HG02970 (cell line): ENCODE measurements around the gene CACNA1B.
"Not testable (repeated sequence)": the region's sequence is repeated elsewhere in the genome, so short reads cannot be mapped to it uniquely, and the experiment has no call there.

Source experiments
- ATAC-seq: cut with Tn5 transposase; IDR thresholded peaks from one replicate; pipeline ENCODE4 v1.9.1; 2021; ENCODE audit warnings: mild to moderate bottlenecking, moderate library complexity, moderate number of reproducible peaks; ENCODE audit not compliant: unreplicated experiment, low FRiP score

Gene CACNA1B

GRCh38 chr9:138009803-138010690 is 132.5 kb downstream of the CACNA1B start:
- no peak for ATAC-seq

DNA sequence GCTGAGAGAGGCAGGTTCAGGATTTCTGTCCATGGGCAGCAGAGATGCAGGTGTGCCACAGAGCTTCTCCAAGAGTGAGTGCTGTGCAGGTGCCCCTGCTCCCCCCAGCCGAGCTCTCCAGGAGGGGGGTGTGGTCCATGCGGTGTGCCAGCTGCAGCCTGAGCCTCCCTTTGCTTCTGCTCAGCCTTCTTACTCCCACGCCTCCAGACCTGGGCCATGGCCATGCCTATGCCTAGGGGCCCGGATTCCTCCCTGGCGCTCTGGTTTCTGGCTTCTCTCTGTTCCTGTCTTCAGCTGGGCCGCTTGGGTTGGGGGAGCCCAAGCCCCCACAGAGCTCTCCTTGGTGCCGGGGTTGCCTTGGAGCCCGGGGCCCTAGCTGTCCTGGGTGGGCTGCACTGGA is 133.3 kb downstream of the CACNA1B start:
- no peak for ATAC-seq

GRCh38 chr9:138011951-138012500 is 134.4 kb downstream of the CACNA1B start:
- no peak for ATAC-seq

GRCh38 chr9:138013273-138013672 is 135.7 kb downstream of the CACNA1B start:
- no peak for ATAC-seq

DNA sequence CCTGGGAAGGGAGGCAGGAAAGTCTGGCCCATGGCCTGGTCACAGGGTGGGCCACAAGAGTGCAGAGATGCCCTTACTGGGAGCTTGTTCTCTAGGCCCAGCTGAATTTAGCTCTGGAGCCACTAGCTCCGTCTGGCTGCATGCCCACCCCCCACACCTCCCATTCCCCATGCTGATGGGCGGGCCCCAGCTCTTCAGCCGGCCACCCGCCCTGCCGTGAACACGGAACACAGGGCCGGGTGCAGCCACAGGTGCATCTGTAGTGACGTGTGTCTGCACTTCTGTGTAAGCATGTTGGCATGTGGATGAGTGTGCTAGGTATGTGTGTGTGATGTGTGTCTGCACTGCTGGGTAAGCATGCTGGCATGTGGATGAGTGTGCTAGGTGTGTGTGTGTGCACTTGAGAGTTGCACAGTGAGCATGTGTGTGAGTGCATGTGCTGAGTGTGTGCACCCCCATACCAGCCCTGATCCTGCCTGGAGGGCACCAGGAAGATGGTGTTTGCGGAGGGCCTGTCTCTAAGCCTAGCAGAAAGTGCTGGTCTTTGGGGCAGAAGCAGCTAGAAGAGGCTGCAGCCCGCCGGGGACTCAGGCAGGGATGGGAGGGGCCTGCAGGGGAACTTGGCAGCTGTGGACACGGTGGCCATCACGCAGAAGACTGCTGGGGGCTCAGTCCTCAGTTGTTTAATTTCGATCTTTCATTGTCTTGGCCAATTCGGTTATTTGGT is 136.4 kb downstream of the CACNA1B start:
- no peak for ATAC-seq

DNA sequence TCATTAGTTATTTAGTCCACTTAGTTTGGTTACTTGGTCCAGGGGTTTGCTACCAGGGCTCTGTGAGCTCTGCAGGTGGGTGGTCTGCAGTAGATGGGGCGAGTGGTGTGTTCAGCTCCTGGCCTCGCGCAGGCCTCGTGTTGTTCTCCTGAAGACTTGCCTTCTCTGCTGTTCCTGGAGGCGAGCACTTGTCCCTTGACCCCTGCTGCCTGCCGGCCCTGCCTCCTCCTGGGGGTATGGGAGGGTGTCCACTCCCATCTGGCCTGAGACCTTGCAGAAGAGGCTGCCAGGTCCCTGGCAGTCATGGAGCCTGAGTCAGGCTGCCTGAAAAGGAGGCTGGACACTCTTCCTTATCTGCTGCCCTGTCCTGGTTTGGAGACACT is 137.0 kb downstream of the CACNA1B start:
- ATAC-seq = no peak

DNA sequence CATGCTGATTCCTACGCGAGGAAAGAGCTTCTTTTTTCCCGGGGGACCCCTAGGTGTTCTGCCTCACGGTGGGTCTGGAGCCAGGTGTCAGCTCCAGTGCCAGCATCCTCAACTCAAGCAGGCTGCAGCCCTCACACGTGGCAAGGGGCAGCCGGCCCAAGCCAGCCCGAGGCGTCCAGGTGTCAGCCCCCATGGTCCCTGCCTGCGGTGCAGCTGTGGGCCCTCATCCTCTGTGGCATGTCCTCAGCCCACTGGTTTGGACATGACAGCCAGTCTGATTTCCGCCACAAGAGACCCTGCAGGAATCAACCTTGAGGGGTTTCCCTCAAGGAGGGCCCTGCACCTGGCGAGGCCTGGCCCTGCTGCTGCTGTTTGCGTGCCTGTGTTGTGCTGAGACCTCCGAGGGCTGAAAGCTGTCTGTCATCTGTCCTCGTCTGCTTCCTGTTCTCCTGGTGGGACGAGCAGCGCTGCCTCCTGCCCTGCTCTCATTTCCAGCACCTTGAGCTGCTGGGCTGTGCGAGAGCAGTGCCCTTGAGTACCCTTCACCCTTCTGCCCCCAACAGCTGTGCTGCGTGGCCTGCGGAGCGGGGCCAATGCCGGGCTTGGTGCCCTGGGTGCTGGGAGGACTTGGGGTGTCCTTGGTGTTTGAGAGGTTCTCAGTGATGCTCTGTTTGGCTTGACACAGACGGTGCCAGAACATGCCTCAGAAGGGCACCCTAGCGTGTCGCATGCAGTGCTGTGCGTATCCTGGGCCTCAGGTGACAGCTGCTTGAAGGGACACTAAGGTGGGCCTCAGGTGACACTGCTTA is 137.6 kb downstream of the CACNA1B start:
- ATAC-seq = no peak

GRCh38 chr9:138016406-138017187 is 139.0 kb downstream of the CACNA1B start:
- ATAC-seq = no peak

DNA sequence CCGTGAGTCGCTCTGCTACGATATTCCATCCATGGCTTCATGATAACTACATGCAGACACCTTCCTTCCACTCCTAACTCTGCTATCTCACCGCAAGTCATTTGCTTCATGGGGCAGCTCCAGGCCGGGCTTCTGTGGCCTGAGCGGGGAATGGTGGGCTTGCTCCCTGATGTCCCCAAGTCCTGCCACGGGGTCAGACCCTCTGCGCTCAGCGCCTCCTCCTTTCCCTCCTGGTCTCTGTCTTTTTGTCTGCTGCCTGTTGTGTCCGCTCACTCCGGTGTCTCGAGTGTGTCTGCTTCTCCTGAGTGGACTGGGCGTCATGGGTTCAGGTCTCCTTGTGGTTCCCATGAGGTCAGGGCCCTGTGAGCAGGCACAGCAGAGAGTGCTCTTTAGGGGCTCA is 139.6 kb downstream of the CACNA1B start:
- ATAC-seq = no peak

DNA sequence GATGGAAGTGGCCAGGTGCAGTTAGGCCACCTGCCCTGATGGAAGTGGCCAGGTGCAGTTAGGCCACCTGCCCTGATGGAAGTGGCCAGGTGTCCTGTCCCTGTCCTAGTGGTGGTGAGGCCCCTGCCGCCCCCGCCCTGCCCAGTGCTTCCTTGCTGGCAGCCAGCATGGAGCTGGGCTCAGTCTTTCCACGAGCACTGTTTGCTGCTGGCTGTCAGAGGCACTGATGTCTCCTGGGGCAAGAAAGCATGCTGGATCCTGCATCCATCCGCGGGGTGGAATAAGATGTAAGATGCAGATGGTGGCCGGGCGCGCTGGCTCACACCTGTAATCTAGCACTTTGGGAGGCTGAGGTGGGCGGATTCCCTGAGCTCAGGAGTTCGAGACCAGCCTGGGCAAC is 141.9 kb downstream of the CACNA1B start:
- ATAC-seq = not testable (repeated sequence)

GRCh38 chr9:138020120-138020794 is 142.7 kb downstream of the CACNA1B start:
- ATAC-seq = no peak

GRCh38 chr9:138020795-138021182 is 143.2 kb downstream of the CACNA1B start:
- no peak for ATAC-seq

- no peak for ATAC-seq
These were observed 143.9 kb downstream of the CACNA1B start for GRCh38 chr9:138021251-138022056.

- ATAC-seq = no peak
These were observed 144.6 kb downstream of the CACNA1B start for GRCh38 chr9:138022121-138022741.

- no peak for ATAC-seq
These were observed 145.3 kb downstream of the CACNA1B start for GRCh38 chr9:138022756-138023393.

DNA sequence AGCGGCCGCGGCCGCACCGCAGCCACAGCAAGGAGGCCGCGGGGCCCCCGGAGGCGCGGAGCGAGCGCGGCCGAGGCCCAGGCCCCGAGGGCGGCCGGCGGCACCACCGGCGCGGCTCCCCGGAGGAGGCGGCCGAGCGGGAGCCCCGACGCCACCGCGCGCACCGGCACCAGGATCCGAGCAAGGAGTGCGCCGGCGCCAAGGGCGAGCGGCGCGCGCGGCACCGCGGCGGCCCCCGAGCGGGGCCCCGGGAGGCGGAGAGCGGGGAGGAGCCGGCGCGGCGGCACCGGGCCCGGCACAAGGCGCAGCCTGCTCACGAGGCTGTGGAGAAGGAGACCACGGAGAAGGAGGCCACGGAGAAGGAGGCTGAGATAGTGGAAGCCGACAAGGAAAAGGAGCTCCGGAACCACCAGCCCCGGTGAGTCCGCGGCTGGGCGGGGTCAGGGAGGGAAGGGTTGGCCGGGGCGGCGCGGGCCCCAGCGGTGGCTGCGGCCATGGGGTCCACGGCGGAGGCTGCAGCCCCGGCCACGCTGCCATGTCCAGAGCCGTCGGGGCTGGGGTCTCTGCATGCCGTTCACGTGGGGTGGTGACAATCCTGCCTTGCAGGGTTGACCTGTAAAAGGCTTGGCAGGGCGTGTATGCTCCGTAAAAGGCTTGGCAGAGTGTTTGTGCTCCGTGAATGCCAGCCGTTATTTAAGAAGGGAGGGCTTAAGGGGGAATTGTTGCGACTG is 146.0 kb downstream of the CACNA1B start:
- ATAC-seq = no peak

DNA sequence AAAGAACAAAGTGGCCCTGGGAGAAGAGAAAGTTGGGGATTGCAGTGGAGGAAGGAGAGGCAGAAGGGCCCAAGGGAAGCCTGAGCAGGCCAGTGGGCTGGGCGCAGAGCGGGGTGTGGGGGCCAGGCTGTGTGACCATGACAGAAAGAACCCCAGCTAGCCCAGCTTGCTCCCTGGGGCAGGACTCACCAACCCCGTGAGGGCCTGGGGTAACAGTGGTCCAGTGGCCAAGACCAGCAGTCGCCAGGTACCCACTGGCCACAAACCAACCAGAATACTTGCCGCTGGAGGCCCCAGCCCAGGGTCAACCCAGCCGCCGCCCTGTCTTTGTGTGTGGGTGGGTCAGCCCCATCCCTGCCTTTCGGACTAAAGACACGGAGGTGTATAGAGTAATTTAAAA is 146.5 kb downstream of the CACNA1B start:
- no peak for ATAC-seq
